Spleen (tissue), 11 donors: ENCODE results near the gene ARHGAP22. TPM values are rescaled to one million over a fixed set of nuclear protein-coding genes. Genes with fewer than 3 reads are reported as not detected.

ENCODE experiments used
- DNase-seq: peaks from one replicate; pipeline ENCODE4 v3.0.0-alpha.2; 2020
- H3K27ac ChIP-seq, 8 donors: fragments of 200-600 bp; sonication (generic) in 7 of 8; 1 replicate in 4 of 8; 2 replicates in 4 of 8; pipeline versions ENCODE4 v1.5.0 to v1.8.0; 2016 to 2021; ENCODE audit warnings: inconsistent platforms in 4 of 8, mild to moderate bottlenecking in 4 of 8, moderate library complexity in 1 of 8
- H3K27me3 ChIP-seq, 7 donors: fragments of 200-600 bp; sonication (generic) in 6 of 7; replicated peaks in 1 of 7; 1 replicate in 4 of 7; 2 replicates in 3 of 7; pipeline versions ENCODE4 v1.5.0 to v1.8.0; 2016 to 2021; ENCODE audit warnings: inconsistent platforms in 3 of 7, mild to moderate bottlenecking in 1 of 7
- H3K36me3 ChIP-seq, 6 donors: fragments of 200-600 bp; sonication (generic) in 5 of 6; 1 replicate in 4 of 6; 2 replicates in 2 of 6; pipeline versions ENCODE4 v1.5.0 to v1.8.0; 2016 to 2021; ENCODE audit warnings: inconsistent platforms in 2 of 6
- H3K4me1 ChIP-seq, 6 donors: fragments of 200-600 bp; sonication (generic) in 5 of 6; 1 replicate in 3 of 6; 2 replicates in 3 of 6; pipeline versions ENCODE4 v1.5.0 to v1.8.0; 2016 to 2021; ENCODE audit warnings: inconsistent platforms in 3 of 6
- H3K4me3 ChIP-seq, 8 donors: fragments of 200-600 bp; sonication (generic) in 7 of 8; 1 replicate in 4 of 8; 2 replicates in 4 of 8; pipeline versions ENCODE4 v1.5.0 to v1.8.0; 2016 to 2021; ENCODE audit warnings: inconsistent platforms in 4 of 8, mild to moderate bottlenecking in 4 of 8, moderate library complexity in 2 of 8
- H3K9me3 ChIP-seq, 8 donors: fragments of 200-600 bp; sonication (generic) in 7 of 8; 1 replicate in 4 of 8; 2 replicates in 4 of 8; pipeline versions ENCODE4 v1.5.0 to v1.8.0; 2016 to 2021; ENCODE audit warnings: inconsistent platforms in 4 of 8
- POLR2A ChIP-seq, 3 donors: fragments of 450-650 bp; IDR thresholded peaks; one replicate each; pipeline ENCODE4 v1.5.1; 2017; ENCODE audit warnings: antibody characterized with exemption in 3 of 3, mild to moderate bottlenecking in 1 of 3
- POLR2AphosphoS5 ChIP-seq, 3 donors: sonication (generic); formaldehyde crosslinking; IDR thresholded peaks; one replicate each; pipeline ENCODE4 v1.5.1; 2017; ENCODE audit warnings: antibody characterized with exemption in 3 of 3
- WGBS, 5 donors: extraction: QIAGEN DNeasy Blood & Tissue Kit in 3 of 5; methylation state at CpG; one replicate each; pipeline versions ENCODE4 v1.1.5 to v1.1.7; 2013 to 2018; 5-methylcytosine and 5-hydroxymethylcytosine counted together
- intact Hi-C: fragments of 100-400 bp; cut with DNase I; formaldehyde crosslinking; loops from one replicate; pipeline ENCODE4 v1.15.0; 2023; ENCODE audit warnings: low total_unique reads
- polyA plus RNA-seq, 3 donors: library from polyadenylated mRNA; stranded (reverse); fragments of 200-250 nt; gene quantifications; one replicate each; pipeline ENCODE4 v1.2.1, GENCODE V29; 2013
- total RNA-seq, 7 donors: library from RNA; depleted of rRNA in 3 of 7; stranded (reverse); fragments of >200 nt in 3 of 7; fragmentation: NEBNext Ultra II Directional in 4 of 7; extraction: Animal tissue kit (Norgen Biotek cat#: 25700) in 4 of 7; gene quantifications; one replicate each; pipeline versions ENCODE4 v1.1.0 to v1.2.1, GENCODE V29; 2016 to 2021
- TF ChIP-seq, protein P1 (sequence below), 11 experiments: fragments of 200-600 bp in 7 of 11; fragments of 450-650 bp in 4 of 11; sonication (generic) in 4 of 11; IDR thresholded peaks in 8 of 11; conservative IDR thresholded peaks in 3 of 11; 1 replicate in 7 of 11; 2 replicates in 4 of 11; pipeline versions ENCODE4 v1.4.0 to v1.8.0; 2016 to 2021; ENCODE audit warnings: antibody characterized with exemption in 11 of 11, inconsistent platforms in 4 of 11, mild to moderate bottlenecking in 1 of 11
- donor health status: healthy with polysubstance abuse.
- donor health status: DM: no; HTN: no; CAD: no; lungs with moderate emphysema.
- donor health status: DM: no; HTN: no; CAD: no.
- donor health status: Bipolar disorder and iron deficiency.
- donor health status: healthy.
- donor health status: DM: no; HTN: no; CAD: no.
- donor health status: DM: yes; HTN: yes; CAD: no.

Gene ARHGAP22
- total and polyA plus RNA-seq, 10 donors = 0.56 to 7.5 (median 3.2) TPM

DNA sequence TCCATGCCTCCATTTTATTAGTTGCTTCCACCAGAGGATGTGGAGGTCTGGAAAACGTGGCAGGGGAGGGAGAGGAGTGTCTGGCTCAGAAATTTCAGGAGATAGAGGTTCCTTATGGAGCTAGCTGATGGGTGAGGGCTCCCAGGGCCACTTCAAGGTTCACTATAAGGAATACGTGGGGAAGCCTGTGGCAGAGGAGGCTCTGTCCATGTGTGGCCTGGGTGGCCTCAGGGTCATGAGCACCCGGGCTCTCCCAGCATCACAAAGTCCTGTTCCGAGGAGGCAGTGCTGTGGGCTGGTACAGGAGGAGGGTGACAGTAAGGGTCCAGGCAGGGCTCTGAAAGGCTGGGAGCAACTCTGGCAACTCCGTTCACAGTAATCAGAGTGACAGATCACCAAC, 24.6 kb downstream of the ARHGAP22 start:
- DNase-seq = no peak

DNA sequence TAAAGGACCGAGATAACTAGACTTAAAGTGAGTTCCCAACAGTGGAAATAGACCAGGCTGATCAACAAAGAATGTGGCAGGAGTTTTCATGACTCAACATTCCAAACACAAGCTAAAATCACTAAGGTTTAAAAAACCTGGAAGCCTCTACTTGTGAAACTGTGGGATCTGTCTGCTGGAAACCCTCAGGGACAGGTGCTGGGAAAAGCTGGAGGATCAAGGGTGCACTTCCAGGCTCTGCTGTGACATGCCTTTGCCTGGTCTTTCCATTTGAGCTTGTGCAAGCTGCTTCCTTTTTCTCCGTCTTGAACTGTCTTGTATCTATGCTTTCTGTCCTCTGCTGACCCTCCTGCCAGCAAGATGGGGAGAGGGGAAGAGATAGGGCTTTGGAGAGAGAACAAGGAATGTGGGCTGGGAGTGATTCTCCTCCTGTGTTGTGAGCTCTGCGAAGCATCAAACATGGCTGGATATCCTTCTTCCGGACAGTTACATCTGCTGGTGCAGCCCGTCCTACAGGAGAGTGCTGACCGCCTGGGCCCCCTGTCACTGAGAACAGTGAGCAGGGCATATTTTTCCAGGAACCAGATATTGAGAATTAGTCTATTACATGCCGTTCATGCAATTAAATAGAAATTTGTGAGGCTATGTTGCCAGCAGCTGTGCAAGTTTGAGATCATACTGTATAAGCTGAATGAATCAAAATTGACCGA, 25.5 kb downstream of the ARHGAP22 start:
- Histone ChIP-seq H3K9me3 (no peaks in the 10 kb centered on the region), H3K4me3 (no peak overlapping the region), H3K4me1 (peaks cover 0 to 52% (median 15%) of the 10 kb centered on the region in 6 donors), H3K27ac (no peak overlapping the region), H3K36me3 (no peaks in the 10 kb centered on the region), H3K27me3 (peaks cover 0 to 11% (median 0%) of the 10 kb centered on the region in 7 donors)
- no peak for DNase-seq
- intact Hi-C loops = no loop called here
- TF ChIP-seq, protein P1, sequence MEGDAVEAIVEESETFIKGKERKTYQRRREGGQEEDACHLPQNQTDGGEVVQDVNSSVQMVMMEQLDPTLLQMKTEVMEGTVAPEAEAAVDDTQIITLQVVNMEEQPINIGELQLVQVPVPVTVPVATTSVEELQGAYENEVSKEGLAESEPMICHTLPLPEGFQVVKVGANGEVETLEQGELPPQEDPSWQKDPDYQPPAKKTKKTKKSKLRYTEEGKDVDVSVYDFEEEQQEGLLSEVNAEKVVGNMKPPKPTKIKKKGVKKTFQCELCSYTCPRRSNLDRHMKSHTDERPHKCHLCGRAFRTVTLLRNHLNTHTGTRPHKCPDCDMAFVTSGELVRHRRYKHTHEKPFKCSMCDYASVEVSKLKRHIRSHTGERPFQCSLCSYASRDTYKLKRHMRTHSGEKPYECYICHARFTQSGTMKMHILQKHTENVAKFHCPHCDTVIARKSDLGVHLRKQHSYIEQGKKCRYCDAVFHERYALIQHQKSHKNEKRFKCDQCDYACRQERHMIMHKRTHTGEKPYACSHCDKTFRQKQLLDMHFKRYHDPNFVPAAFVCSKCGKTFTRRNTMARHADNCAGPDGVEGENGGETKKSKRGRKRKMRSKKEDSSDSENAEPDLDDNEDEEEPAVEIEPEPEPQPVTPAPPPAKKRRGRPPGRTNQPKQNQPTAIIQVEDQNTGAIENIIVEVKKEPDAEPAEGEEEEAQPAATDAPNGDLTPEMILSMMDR (IDR thresholded peaks at IDR 0.05 in 8 of 11, conservative IDR thresholded peaks at IDR 0.05 in 3 of 11) = no peak
- TF ChIP-seq POLR2A (IDR thresholded peaks at IDR 0.05) (no peak), POLR2AphosphoS5 (IDR thresholded peaks at IDR 0.05) (no peak)
- 62 to 73% (median 69%) methylated on average over 8 of the region's 8 CpGs for WGBS, 5 donors

More for the DNA sequence above, 24.6 kb downstream of the ARHGAP22 start:
- Histone ChIP-seq H3K27me3 (peaks cover 0 to 11% (median 0%) of the 10 kb centered on the region in 7 donors), H3K36me3 (no peaks in the 10 kb centered on the region), H3K27ac (no peak overlapping the region), H3K9me3 (peaks cover 0 to 8% (median 0%) of the 10 kb centered on the region in 8 donors), H3K4me3 (no peak overlapping the region), H3K4me1 (peaks cover 0 to 43% (median 12%) of the 10 kb centered on the region in 6 donors)
- WGBS, 5 donors = 71 to 88% (median 81%) methylated on average over 5 of the region's 5 CpGs
- intact Hi-C loops = no loop called here
- TF ChIP-seq, protein P1 (IDR thresholded peaks at IDR 0.05 in 8 of 11, conservative IDR thresholded peaks at IDR 0.05 in 3 of 11) = no peak
- TF ChIP-seq POLR2AphosphoS5 (IDR thresholded peaks at IDR 0.05) (no peak), POLR2A (IDR thresholded peaks at IDR 0.05) (no peak)

DNA sequence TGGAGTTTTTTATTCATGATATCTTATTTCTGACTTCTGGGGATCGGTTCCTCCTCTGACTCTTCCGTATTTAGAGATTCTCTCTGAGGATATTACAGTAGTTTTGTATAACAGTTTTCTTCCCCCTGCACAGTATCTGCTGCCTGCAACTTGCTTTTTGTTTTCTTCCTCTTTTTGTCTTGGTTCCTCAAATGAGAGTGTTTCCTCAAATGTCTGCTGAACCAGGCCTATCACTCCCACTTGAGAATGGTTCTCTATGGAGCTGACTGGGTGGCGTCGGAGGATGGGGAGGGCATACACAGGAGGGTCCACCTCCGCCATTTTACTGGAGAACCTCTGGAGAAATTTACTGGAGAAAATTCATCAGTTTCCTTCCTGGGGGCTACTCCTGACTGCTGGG, 27.7 kb downstream of the ARHGAP22 start:
- H3K9me3 ChIP-seq = no peaks in the 10 kb centered on the region
- peak overlapping the region in 7 of 8 donors; percentile 59 to 87 (median 75) for H3K27ac ChIP-seq
- no peak overlapping the region for H3K4me3 ChIP-seq
- intact Hi-C loops = no loop called here
- 30 to 48% (median 42%) methylated on average over 5 of the region's 5 CpGs for WGBS, 5 donors
- no peak for DNase-seq
- TF ChIP-seq POLR2AphosphoS5 (IDR thresholded peaks at IDR 0.05) (no peak), POLR2A (IDR thresholded peaks at IDR 0.05) (no peak)
- TF ChIP-seq, protein P1 (IDR thresholded peaks at IDR 0.05 in 8 of 11, conservative IDR thresholded peaks at IDR 0.05 in 3 of 11) = no peak
- peaks cover 0 to 11% (median 0%) of the 10 kb centered on the region in 7 donors for H3K27me3 ChIP-seq
- peaks cover 0 to 72% (median 21%) of the 10 kb centered on the region in 6 donors for H3K4me1 ChIP-seq
- no peaks in the 10 kb centered on the region for H3K36me3 ChIP-seq

DNA sequence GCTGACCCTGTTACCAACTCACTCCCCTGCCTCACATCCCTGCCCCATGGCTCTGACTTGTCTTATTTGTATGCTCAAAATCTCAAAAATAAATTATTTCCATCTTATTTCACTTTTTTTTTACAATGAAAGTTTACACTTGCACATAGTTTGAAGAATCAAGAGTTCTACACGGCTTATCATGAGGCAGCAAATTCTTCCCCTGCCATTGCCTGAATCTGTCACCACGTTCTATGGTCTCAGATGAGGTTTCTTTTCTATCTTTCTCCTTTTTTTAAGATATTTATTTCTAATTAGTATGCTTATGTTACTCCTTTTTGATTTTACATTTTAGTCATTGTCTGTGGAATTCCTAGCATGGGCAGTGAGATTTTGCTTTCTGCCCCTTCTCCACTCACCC, 28.4 kb downstream of the ARHGAP22 start:
- H3K27ac ChIP-seq = peak overlapping the region in 7 of 8 donors; percentile 59 to 87 (median 75)
- peaks cover 0 to 78% (median 21%) of the 10 kb centered on the region in 6 donors for H3K4me1 ChIP-seq
- H3K27me3 ChIP-seq = peaks cover 0 to 11% (median 0%) of the 10 kb centered on the region in 7 donors
- H3K4me3 ChIP-seq = no peak overlapping the region
- DNase-seq = no peak
- no peaks in the 10 kb centered on the region for H3K9me3 ChIP-seq
- intact Hi-C loops = no loop called here
- no peaks in the 10 kb centered on the region for H3K36me3 ChIP-seq
- TF ChIP-seq, protein P1 (IDR thresholded peaks at IDR 0.05 in 8 of 11, conservative IDR thresholded peaks at IDR 0.05 in 3 of 11) = no peak
- no peak for TF ChIP-seq POLR2AphosphoS5 (IDR thresholded peaks at IDR 0.05)
- TF ChIP-seq POLR2A (IDR thresholded peaks at IDR 0.05) = no peak
- WGBS, 5 donors = 38 to 70% (median 52%) methylated on average over 2 of the region's 2 CpGs
